LHCN-M2 (cell line): ENCODE measurements around the gene RNF181. TPM values are rescaled to one million over a fixed set of nuclear protein-coding genes. Genes with fewer than 3 reads are reported as not detected.
"Not testable (repeated sequence)": the region's sequence is repeated elsewhere in the genome, so short reads cannot be mapped to it uniquely, and the experiment has no call there.

ENCODE experiments used
- DNase-seq: peaks from one replicate; pipeline ENCODE4 v3.0.0-alpha.2; 2012; ENCODE audit warnings: low read depth
- total RNA-seq: library from RNA; depleted of rRNA; stranded (reverse); fragments of >200 nt; gene quantifications from 2 replicates; pipeline ENCODE4 v1.2.3, GENCODE V29; 2014; rRNA removed

RNF181 gene
- total RNA-seq, 1 experiment from 2014 or later = 235 TPM

- DNase-seq = no peak
Measured at GRCh38 chr2:85613717-85614515, 18.4 kb downstream of the RNF181 start.

DNA sequence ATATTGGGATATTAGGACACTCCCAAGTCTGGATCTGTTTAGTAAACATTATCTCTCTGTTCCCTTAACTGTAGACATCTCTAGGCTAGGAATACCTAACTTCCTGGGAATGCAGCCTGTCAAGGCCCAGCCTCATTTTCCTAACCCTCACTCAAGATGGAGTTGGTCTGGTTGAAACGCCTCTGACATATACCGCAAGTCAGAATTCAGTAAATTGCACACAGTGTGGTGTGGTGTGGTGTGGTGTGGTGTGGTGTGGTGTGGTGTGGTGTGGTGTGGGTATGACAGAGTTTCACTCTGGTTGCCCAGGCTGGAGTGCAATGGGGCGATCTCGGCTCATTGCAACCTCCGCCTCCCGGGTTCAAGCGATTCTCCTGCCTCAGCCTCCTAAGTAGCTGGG, 19.2 kb downstream of the RNF181 start:
- not testable (repeated sequence) for DNase-seq

- DNase-seq = no peak
Measured at GRCh38 chr2:85615413-85615728, 19.8 kb downstream of the RNF181 start.

DNA sequence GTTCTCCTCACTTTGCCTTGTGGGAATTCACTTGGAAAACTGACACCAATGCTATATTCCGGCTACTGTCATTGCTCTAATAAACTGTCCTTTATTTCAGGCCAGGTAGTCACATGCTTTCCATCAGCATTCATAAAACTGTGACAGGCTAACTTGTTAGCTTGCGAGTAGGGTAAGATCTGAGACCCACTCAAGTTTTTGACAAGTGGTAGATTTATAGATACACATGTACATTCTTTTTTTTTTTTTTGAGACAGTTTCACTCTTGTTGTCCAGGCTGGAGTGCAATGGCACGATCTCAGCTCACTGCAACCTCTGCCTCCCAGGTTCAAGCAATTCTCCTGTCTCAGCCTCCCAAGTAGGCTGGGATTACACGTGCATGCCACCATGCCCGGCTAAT, 22.2 kb downstream of the RNF181 start:
- DNase-seq = not testable (repeated sequence)

DNA sequence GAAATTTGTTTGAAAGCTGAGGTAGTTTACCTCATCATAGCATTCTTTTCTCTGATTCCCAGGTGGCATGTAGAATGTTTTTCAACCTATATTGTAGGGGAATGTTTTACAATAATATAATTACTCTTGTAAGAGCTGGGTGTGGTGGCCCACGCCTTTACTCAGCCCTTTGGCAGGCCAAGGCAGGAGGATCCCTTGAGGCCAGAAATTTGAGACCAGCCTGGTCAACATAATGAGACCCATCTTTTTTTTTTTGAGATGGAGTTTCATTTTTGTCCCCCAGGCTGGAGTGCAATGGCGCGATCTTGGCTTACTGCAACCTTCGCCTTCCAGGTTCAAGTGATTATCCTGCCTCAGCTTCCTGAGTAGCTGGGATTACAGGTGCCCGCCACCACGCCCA, 24.1 kb downstream of the RNF181 start:
- DNase-seq = no peak

- no peak for DNase-seq
Measured at GRCh38 chr2:85621338-85621737, 25.8 kb downstream of the RNF181 start.

GRCh38 chr2:85623991-85624390, 28.4 kb downstream of the RNF181 start:
- no peak for DNase-seq

DNA sequence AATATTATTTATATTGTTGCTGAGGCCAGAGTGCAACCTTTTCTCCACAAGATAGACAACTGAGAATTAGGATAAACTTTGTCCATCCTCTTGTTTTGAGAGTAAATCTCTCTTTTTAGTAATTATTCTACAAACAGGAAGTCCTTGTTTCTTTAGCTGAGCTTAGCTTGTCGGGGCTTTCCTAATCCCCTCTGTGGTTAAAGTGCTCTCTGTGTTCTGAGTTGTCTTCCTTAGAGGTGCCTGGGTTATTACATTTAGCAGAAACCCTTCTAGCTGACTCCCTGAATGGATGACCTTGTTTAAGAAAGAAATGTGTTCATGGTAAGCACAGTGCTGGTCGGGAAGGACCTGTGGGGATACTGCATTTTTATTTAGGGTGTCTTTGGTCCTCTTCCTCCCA, 33.1 kb downstream of the RNF181 start:
- no peak for DNase-seq

DNA sequence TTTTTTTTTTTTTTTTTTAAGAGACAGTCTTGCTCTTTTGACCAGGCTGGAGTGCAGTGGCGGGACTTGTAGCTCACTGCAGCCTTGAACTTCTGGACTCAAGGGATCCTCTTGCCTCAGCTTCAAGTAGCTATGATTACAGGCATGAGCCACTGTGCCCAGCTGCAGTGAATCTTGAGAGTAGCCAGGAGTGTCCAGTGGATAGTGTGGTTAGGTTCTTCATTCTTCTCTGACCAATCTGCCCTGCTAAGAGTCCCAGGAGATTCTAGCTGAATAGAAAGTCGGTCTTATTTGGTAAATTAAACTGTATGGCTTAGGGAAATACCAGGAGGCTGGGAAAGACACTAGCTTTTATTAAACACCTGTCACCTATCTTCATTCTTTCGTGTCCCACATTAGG, 35.8 kb downstream of the RNF181 start:
- DNase-seq = peak; percentile 74

- no peak for DNase-seq
Measured at GRCh38 chr2:85635011-85635410, 39.5 kb downstream of the RNF181 start.

DNA sequence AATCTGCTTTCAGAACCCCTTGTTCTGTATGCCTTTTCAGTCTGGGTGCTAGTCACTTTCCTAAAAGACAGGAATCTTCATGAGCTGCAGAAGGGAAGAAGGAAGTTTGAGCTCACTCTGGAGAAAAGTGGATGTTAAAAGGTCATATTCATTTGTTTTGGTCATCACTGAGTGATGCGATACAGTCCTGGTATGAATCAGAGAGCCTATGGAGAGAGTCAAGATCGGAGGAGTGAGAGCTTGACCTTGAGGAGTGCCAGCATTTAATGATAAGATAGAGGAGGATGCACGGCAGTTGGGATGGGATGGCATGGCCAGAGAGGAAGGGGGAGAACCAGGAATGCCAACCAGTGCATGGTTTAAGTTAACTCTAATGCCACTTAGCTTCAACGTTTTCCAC, 40.1 kb downstream of the RNF181 start:
- DNase-seq = peak; percentile 22

DNA sequence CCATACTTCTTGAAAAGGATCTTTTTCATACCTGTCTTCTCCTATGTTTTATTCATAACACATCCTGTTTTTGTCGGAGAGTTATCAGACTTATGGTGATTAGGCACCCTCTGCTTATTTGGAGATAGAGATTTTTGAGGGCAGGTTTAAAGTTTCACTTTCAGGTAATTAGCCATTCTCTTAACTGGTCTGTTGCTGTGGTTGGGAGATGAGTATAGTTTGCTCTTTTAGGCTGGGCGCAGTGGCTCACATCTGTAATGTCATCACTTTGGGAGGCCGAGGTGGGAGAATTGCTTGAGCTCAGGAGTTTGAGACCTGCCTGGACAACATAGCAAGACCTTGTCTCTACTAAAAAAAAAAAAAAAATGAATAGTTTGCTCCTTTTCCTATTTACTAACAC, 47.2 kb downstream of the RNF181 start:
- DNase-seq = no peak

- peak; percentile 45 for DNase-seq
Measured at GRCh38 chr2:85644909-85645308, 49.4 kb downstream of the RNF181 start.

GRCh38 chr2:85646166-85646565, 50.6 kb downstream of the RNF181 start:
- no peak for DNase-seq

Other genes with a start within 250 kb of the RNF181 start
- 52.3 and 61.3 TPM in 2 replicates for gene RETSAT, start 241.2 kb upstream of the RNF181 start, total RNA-seq
- 20.4 and 22.6 TPM in 2 replicates for gene ELMOD3, start 241.0 kb upstream of the RNF181 start, total RNA-seq
- gene CAPG, start 185.4 kb upstream of the RNF181 start, total RNA-seq = 156 and 172 TPM in 2 replicates
- 5.9 and 8.0 TPM in 2 replicates for gene SH2D6, start 177.0 kb upstream of the RNF181 start, total RNA-seq
- gene MAT2A, start 56.6 kb upstream of the RNF181 start, total RNA-seq = 420 and 517 TPM in 2 replicates
- 115 and 134 TPM in 2 replicates for gene GGCX, start 34.3 kb upstream of the RNF181 start, total RNA-seq
- 21.2 and 27.1 TPM in 2 replicates for gene VAMP8, start 18.2 kb upstream of the RNF181 start, total RNA-seq
- gene VAMP5, start 11.3 kb upstream of the RNF181 start, total RNA-seq = 111 and 146 TPM in 2 replicates
- gene TMEM150A, start 7.0 kb downstream of the RNF181 start, total RNA-seq = 18.9 and 24.4 TPM in 2 replicates
- 9.4 and 15.7 TPM in 2 replicates for gene C2orf68, start 16.3 kb downstream of the RNF181 start, total RNA-seq
- 68.3 and 92.4 TPM in 2 replicates for gene USP39, start 20.4 kb downstream of the RNF181 start, total RNA-seq
- gene SFTPB, start 72.5 kb downstream of the RNF181 start, total RNA-seq = not detected in 2 replicates
- gene GNLY, start 98.6 kb downstream of the RNF181 start, total RNA-seq = not detected in 2 replicates
- gene ATOH8, start 158.2 kb downstream of the RNF181 start, total RNA-seq = 129 and 179 TPM in 2 replicates